Stimulated activated CD4-positive, alpha-beta T cell treated with anti-CD3 and anti-CD28 coated beads, Interleukin-2, amount 100 ng/mL, for 4 hours (primary cell): ENCODE results near the gene BCL2L13.
"Not testable (repeated sequence)": the region's sequence is repeated elsewhere in the genome, so short reads cannot be mapped to it uniquely, and the experiment has no call there.

Source experiments
- DNase-seq: peaks from one replicate; pipeline ENCODE4 v3.0.0-alpha.2; 2020; ENCODE audit warnings: low read depth

BCL2L13 gene

GRCh38 chr22:17764852-17765251, 126.3 kb downstream of the BCL2L13 start:
- not testable (repeated sequence) for DNase-seq

- DNase-seq: no peak
Measured at GRCh38 chr22:17767233-17768065, 128.9 kb downstream of the BCL2L13 start.

- DNase-seq: no peak
Measured at GRCh38 chr22:17769013-17769715, 130.6 kb downstream of the BCL2L13 start.

GRCh38 chr22:17769716-17770082, 131.1 kb downstream of the BCL2L13 start:
- DNase-seq: no peak

GRCh38 chr22:17770180-17771077, 131.9 kb downstream of the BCL2L13 start:
- no peak for DNase-seq

GRCh38 chr22:17772249-17772957, 133.8 kb downstream of the BCL2L13 start:
- no peak for DNase-seq

- DNase-seq: no peak
Measured at GRCh38 chr22:17772958-17773605, 134.5 kb downstream of the BCL2L13 start.

GRCh38 chr22:17773606-17774205, 135.1 kb downstream of the BCL2L13 start:
- DNase-seq: peak; percentile 52

- no peak for DNase-seq
Measured at GRCh38 chr22:17774206-17774925, 135.8 kb downstream of the BCL2L13 start, which contains the start of gene BID. TSS of gene BID (minus strand) at chr22:17774469. CDS start at chr22:17750116, 24,353 bp downstream.

GRCh38 chr22:17774926-17775685, 136.5 kb downstream of the BCL2L13 start:
- no peak for DNase-seq

- no peak for DNase-seq
Measured at GRCh38 chr22:17775781-17776465, 137.4 kb downstream of the BCL2L13 start.

GRCh38 chr22:17777005-17777716, 138.6 kb downstream of the BCL2L13 start:
- DNase-seq: no peak

GRCh38 chr22:17777717-17778044, 139.1 kb downstream of the BCL2L13 start:
- no peak for DNase-seq

GRCh38 chr22:17778412-17778976, 139.9 kb downstream of the BCL2L13 start:
- DNase-seq: no peak

- DNase-seq: no peak
Measured at GRCh38 chr22:17779286-17780115, 140.9 kb downstream of the BCL2L13 start.

- no peak for DNase-seq
Measured at GRCh38 chr22:17780116-17780740, 141.7 kb downstream of the BCL2L13 start.
